ENCODE measurements around the gene CFL1.

The CFL1 gene

DNA sequence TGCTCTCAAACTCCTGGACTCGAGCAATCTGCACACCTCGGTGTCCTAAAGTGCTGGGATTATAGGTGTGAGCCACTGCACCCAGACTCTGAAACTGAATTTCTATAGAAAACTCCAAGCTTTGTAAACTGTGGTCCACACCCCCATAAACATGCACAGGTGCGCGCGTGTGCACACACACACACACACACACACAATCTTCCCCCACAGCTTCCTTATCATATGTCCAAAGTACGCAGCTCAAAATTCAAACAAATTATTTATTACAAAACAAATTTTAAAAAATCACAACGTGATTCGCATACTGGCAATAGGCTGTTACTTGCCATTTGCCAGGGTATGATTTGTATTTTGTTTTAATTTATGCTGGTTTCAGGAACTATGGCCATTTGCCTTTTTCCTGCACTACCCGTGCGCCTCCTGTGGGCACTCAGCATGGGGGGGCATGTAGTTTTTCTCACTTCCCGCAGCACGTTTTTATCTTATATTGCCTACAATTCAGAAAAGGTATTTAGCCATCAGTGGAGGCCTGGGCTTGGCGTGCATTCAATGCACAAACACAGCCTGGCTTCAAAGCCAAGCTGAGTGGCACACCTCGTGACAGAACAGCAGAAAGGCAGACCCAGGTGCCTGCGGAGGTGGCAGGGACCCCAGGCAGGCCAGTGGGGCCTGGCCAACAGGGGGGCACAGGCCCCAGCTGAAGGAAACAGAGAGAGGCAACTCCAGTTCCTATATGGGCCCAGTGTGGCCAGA lies 35.0 kb downstream of the CFL1 start:
- H3K9me3 ChIP-seq (ENCODE audit: control insufficient read depth, insufficient read depth, low read length), result no peaks in the 10 kb centered on the region
- H3K27me3 ChIP-seq (ENCODE audit: control insufficient read depth, low read length), result no peaks in the 10 kb centered on the region
- TF ChIP-seq EZH2phosphoT487 (IDR thresholded peaks at IDR 0.05; ENCODE audit: borderline replicate concordance, low read length) (no peak), CTCF (IDR thresholded peaks at IDR 0.05; ENCODE audit: low read depth, low read length, poor library complexity, severe bottlenecking) (no peak)
- H4K20me1 ChIP-seq (ENCODE audit: control insufficient read depth, insufficient read depth, low read depth, low read length), result no peaks in the 10 kb centered on the region
- H3F3A ChIP-seq (ENCODE audit: control insufficient read depth, insufficient read depth), result no peaks in the 10 kb centered on the region
- no peaks in the 10 kb centered on the region for H3K9me2 ChIP-seq (replicated peaks; ENCODE audit: control insufficient read depth, low read length)
- H3K4me3 ChIP-seq (ENCODE audit: low read length), result no peak overlapping the region
- no peaks in the 10 kb centered on the region for H3K79me2 ChIP-seq (ENCODE audit: control insufficient read depth, low read length)
- peaks cover 15% of the 10 kb centered on the region for H3K4me1 ChIP-seq (ENCODE audit: control insufficient read depth, low read length)
- no peak overlapping the region for H3K27ac ChIP-seq (ENCODE audit: low read depth, low read length)
- H3K36me3 ChIP-seq (ENCODE audit: control insufficient read depth, low read length), result no peaks in the 10 kb centered on the region
- no peak overlapping the region for H3K4me2 ChIP-seq (ENCODE audit: low read length)

DNA sequence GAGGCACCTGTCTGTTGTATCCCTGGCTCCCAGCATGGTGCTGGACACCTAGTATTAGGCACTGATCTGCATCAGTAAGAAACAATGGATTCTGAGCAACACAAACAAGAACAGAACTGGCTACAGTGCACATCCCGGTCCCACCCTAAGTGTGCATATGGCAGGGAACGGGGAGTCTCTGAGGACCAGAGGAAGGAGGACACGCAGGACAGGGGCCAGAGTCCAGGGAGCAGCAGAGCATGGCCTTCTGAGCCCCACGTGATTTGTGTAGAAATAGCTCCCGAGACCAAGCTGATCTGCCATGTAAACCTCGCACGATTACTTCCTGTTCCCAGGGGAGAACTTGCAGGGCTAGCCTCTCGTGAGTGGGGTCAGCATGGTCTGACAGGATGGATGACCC lies 36.9 kb downstream of the CFL1 start:
- Histone ChIP-seq H3K36me3 (ENCODE audit: control insufficient read depth, low read length) (no peaks in the 10 kb centered on the region), H3K27me3 (ENCODE audit: control insufficient read depth, low read length) (no peaks in the 10 kb centered on the region), H3K9me3 (ENCODE audit: control insufficient read depth, insufficient read depth, low read length) (no peaks in the 10 kb centered on the region), H3F3A (ENCODE audit: control insufficient read depth, insufficient read depth) (no peaks in the 10 kb centered on the region), H3K4me2 (ENCODE audit: low read length) (no peak overlapping the region), H3K4me1 (ENCODE audit: control insufficient read depth, low read length) (peaks cover 28% of the 10 kb centered on the region), H3K4me3 (ENCODE audit: low read length) (no peak overlapping the region), H4K20me1 (ENCODE audit: control insufficient read depth, insufficient read depth, low read depth, low read length) (no peaks in the 10 kb centered on the region), H3K27ac (ENCODE audit: low read depth, low read length) (no peak overlapping the region), H3K79me2 (ENCODE audit: control insufficient read depth, low read length) (no peaks in the 10 kb centered on the region), H3K9me2 (replicated peaks; ENCODE audit: control insufficient read depth, low read length) (no peaks in the 10 kb centered on the region)
- TF ChIP-seq EZH2phosphoT487 (IDR thresholded peaks at IDR 0.05; ENCODE audit: borderline replicate concordance, low read length), result no peak
- no peak for TF ChIP-seq CTCF (IDR thresholded peaks at IDR 0.05; ENCODE audit: low read depth, low read length, poor library complexity, severe bottlenecking)

DNA sequence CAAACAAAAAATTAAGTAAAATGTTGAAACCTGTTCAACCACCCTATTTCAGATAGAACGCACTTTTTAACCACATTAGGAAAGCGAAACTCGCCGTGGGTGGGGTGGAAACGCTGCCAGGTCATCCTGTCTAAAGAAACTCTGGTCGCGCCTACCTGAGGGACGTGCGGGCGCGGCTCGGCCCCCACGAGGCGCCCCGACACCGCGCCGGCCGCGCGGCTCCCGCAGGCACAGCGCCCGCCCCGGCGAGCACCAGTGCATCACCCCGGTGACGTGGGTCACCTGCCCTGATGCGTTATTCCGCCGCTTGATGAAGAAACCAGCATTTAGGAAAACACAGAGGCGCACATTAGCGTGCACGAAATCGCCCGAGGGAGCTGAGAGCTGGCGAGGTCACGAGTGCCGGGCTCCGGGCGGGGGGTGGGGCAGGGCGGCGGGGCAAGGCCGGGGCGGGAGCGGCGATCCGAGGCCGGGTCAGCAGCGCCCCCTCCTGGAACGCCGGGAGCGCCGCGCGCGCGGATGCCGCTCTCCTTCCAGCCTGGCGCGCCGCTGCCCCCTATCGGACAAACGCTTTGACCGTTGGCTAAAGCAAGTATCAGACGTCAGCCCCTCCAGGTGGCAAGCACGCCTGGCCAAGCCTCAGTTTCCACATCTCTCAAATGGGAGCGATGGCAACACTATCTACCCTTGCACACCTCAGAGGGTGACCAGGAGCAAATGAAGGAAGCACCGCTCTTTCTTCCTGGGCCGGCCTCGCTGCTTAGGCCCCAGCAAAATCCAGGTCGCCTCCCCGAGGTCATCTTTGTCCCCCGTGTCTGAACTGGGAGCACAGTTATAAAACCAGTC lies 39.9 kb downstream of the CFL1 start:
- Histone ChIP-seq H3K36me3 (ENCODE audit: control insufficient read depth, low read length) (no peaks in the 10 kb centered on the region), H3K27ac (ENCODE audit: low read depth, low read length) (no peak overlapping the region), H3K4me2 (ENCODE audit: low read length) (peak overlapping the region; percentile 70), H3F3A (ENCODE audit: control insufficient read depth, insufficient read depth) (no peaks in the 10 kb centered on the region), H3K4me1 (ENCODE audit: control insufficient read depth, low read length) (peaks cover 28% of the 10 kb centered on the region), H3K79me2 (ENCODE audit: control insufficient read depth, low read length) (no peaks in the 10 kb centered on the region), H4K20me1 (ENCODE audit: control insufficient read depth, insufficient read depth, low read depth, low read length) (no peaks in the 10 kb centered on the region), H3K9me2 (replicated peaks; ENCODE audit: control insufficient read depth, low read length) (no peaks in the 10 kb centered on the region), H3K4me3 (ENCODE audit: low read length) (peak overlapping the region; percentile 84), H3K9me3 (ENCODE audit: control insufficient read depth, insufficient read depth, low read length) (no peaks in the 10 kb centered on the region), H3K27me3 (ENCODE audit: control insufficient read depth, low read length) (peaks cover under 1% of the 10 kb centered on the region; the same call in 1 of the 2 replicates)
- TF ChIP-seq EZH2phosphoT487 (IDR thresholded peaks at IDR 0.05; ENCODE audit: borderline replicate concordance, low read length), result no peak
- TF ChIP-seq CTCF (IDR thresholded peaks at IDR 0.05; ENCODE audit: low read depth, low read length, poor library complexity, severe bottlenecking), result peak; percentile 91
